ENCODE data around the gene PPP2R2B.
"Not testable (repeated sequence)": the region's sequence is repeated elsewhere in the genome, so short reads cannot be mapped to it uniquely, and the experiment has no call there.

Gene PPP2R2B

GRCh38 chr5:146620669-146621051, 257.9 kb downstream of the PPP2R2B start:
- no peaks in the 10 kb centered on the region for H3K36me3 ChIP-seq (ENCODE audit: control insufficient read depth, insufficient read depth, low read length)
- no peak for DNase-seq
- no peak overlapping the region for H3K4me3 ChIP-seq (ENCODE audit: low read length)

GRCh38 chr5:146620031-146620668, 258.4 kb downstream of the PPP2R2B start:
- H2BK15ac ChIP-seq (replicated peaks; ENCODE audit: low read depth) = no peak overlapping the region
- no peak overlapping the region for H3K23ac ChIP-seq (ENCODE audit: low read length)
- no peak overlapping the region for H3K18ac ChIP-seq (ENCODE audit: low read length)
- H4K5ac ChIP-seq (ENCODE audit: low read length) = no peak overlapping the region
- no peak overlapping the region for H3K56ac ChIP-seq (ENCODE audit: low read length)
- no peak overlapping the region for H2BK120ac ChIP-seq (ENCODE audit: low read depth, low read length)
- no peaks in the 10 kb centered on the region for H3K79me2 ChIP-seq (ENCODE audit: control insufficient read depth, insufficient read depth, low read length)
- WGBS (ENCODE audit: extremely low coverage, insufficient coverage, low lambda C conversion rate) = no CpG with 5 or more reads among the region's 10 CpGs
- H3K4ac ChIP-seq (ENCODE audit: low read depth, low read length) = no peak overlapping the region
- H2AK5ac ChIP-seq (ENCODE audit: low read length) = no peak overlapping the region
- no peak overlapping the region for H3K4me2 ChIP-seq (ENCODE audit: low read length)
- no peaks in the 10 kb centered on the region for H3K27me3 ChIP-seq (ENCODE audit: insufficient read depth, low read length, poor library complexity)
- no peak for DNase-seq
- no peaks in the 10 kb centered on the region for H3K79me1 ChIP-seq (ENCODE audit: low read length)
- H4K8ac ChIP-seq (ENCODE audit: low read depth, low read length) = no peak overlapping the region
- no peaks in the 10 kb centered on the region for H3K4me1 ChIP-seq (ENCODE audit: control insufficient read depth, low read depth, low read length)
- H3K4me3 ChIP-seq (ENCODE audit: low read length) = no peak overlapping the region
- H3K36me3 ChIP-seq (ENCODE audit: control insufficient read depth, insufficient read depth, low read length) = no peaks in the 10 kb centered on the region
- H2BK5ac ChIP-seq (ENCODE audit: low read length) = no peak overlapping the region
- no peak overlapping the region for H3K27ac ChIP-seq (ENCODE audit: low read depth, low read length)
- H3K9ac ChIP-seq (ENCODE audit: low read length) = no peak overlapping the region

More at GRCh38 chr5:146620669-146621051, 257.9 kb downstream of the PPP2R2B start:
- H3K79me2 ChIP-seq (ENCODE audit: control insufficient read depth, insufficient read depth, low read length) = no peaks in the 10 kb centered on the region
- no peak overlapping the region for H3K4ac ChIP-seq (ENCODE audit: low read depth, low read length)
- no peak overlapping the region for H3K4me2 ChIP-seq (ENCODE audit: low read length)
- no peak overlapping the region for H3K27ac ChIP-seq (ENCODE audit: low read depth, low read length)
- H3K27me3 ChIP-seq (ENCODE audit: insufficient read depth, low read length, poor library complexity) = no peaks in the 10 kb centered on the region
- no peak overlapping the region for H4K8ac ChIP-seq (ENCODE audit: low read depth, low read length)
- H3K23ac ChIP-seq (ENCODE audit: low read length) = no peak overlapping the region
- H2AK5ac ChIP-seq (ENCODE audit: low read length) = no peak overlapping the region
- WGBS (ENCODE audit: extremely low coverage, insufficient coverage, low lambda C conversion rate) = no CpG with 5 or more reads among the region's 5 CpGs
- H2BK120ac ChIP-seq (ENCODE audit: low read depth, low read length) = no peak overlapping the region
- no peak overlapping the region for H2BK15ac ChIP-seq (replicated peaks; ENCODE audit: low read depth)
- H2BK5ac ChIP-seq (ENCODE audit: low read length) = no peak overlapping the region
- H3K18ac ChIP-seq (ENCODE audit: low read length) = no peak overlapping the region
- no peaks in the 10 kb centered on the region for H3K79me1 ChIP-seq (ENCODE audit: low read length)
- H3K56ac ChIP-seq (ENCODE audit: low read length) = no peak overlapping the region
- no peaks in the 10 kb centered on the region for H3K4me1 ChIP-seq (ENCODE audit: control insufficient read depth, low read depth, low read length)
- no peak overlapping the region for H4K5ac ChIP-seq (ENCODE audit: low read length)
- no peak overlapping the region for H3K9ac ChIP-seq (ENCODE audit: low read length)

GRCh38 chr5:146618434-146618833, 260.1 kb downstream of the PPP2R2B start:
- H3K9ac ChIP-seq (ENCODE audit: low read length) = no peak overlapping the region
- WGBS (ENCODE audit: extremely low coverage, insufficient coverage, low lambda C conversion rate) = no CpG with 5 or more reads among the region's 6 CpGs

GRCh38 chr5:146609731-146610130, 268.8 kb downstream of the PPP2R2B start:
- not testable (repeated sequence) for H2AK5ac ChIP-seq (ENCODE audit: low read length); H3K79me2 ChIP-seq (ENCODE audit: control insufficient read depth, insufficient read depth, low read length); H3K4me2 ChIP-seq (ENCODE audit: low read length); H3K79me1 ChIP-seq (ENCODE audit: low read length); H3K56ac ChIP-seq (ENCODE audit: low read length); H2BK15ac ChIP-seq (replicated peaks; ENCODE audit: low read depth); H3K36me3 ChIP-seq (ENCODE audit: control insufficient read depth, insufficient read depth, low read length); H3K4me1 ChIP-seq (ENCODE audit: control insufficient read depth, low read depth, low read length); H4K8ac ChIP-seq (ENCODE audit: low read depth, low read length); H3K23ac ChIP-seq (ENCODE audit: low read length); H3K9ac ChIP-seq (ENCODE audit: low read length); H4K5ac ChIP-seq (ENCODE audit: low read length); H3K4ac ChIP-seq (ENCODE audit: low read depth, low read length); H3K27me3 ChIP-seq (ENCODE audit: insufficient read depth, low read length, poor library complexity); DNase-seq; H3K27ac ChIP-seq (ENCODE audit: low read depth, low read length); H3K18ac ChIP-seq (ENCODE audit: low read length); H3K4me3 ChIP-seq (ENCODE audit: low read length); H2BK5ac ChIP-seq (ENCODE audit: low read length); H2BK120ac ChIP-seq (ENCODE audit: low read depth, low read length)
- WGBS (ENCODE audit: extremely low coverage, insufficient coverage, low lambda C conversion rate) = no CpG with 5 or more reads among the region's 17 CpGs

More at GRCh38 chr5:146618434-146618833, 260.1 kb downstream of the PPP2R2B start:
- Histone ChIP-seq H3K79me1 (ENCODE audit: low read length) (no peaks in the 10 kb centered on the region), H3K18ac (ENCODE audit: low read length) (no peak overlapping the region), H3K36me3 (ENCODE audit: control insufficient read depth, insufficient read depth, low read length) (no peaks in the 10 kb centered on the region), H2AK5ac (ENCODE audit: low read length) (no peak overlapping the region), H3K4ac (ENCODE audit: low read depth, low read length) (no peak overlapping the region), H3K4me2 (ENCODE audit: low read length) (no peak overlapping the region), H3K79me2 (ENCODE audit: control insufficient read depth, insufficient read depth, low read length) (no peaks in the 10 kb centered on the region), H2BK120ac (ENCODE audit: low read depth, low read length) (no peak overlapping the region), H4K8ac (ENCODE audit: low read depth, low read length) (no peak overlapping the region), H2BK15ac (replicated peaks; ENCODE audit: low read depth) (no peak overlapping the region), H3K4me1 (ENCODE audit: control insufficient read depth, low read depth, low read length) (no peaks in the 10 kb centered on the region), H3K23ac (ENCODE audit: low read length) (no peak overlapping the region), H3K27ac (ENCODE audit: low read depth, low read length) (no peak overlapping the region), H3K56ac (ENCODE audit: low read length) (no peak overlapping the region), H4K5ac (ENCODE audit: low read length) (no peak overlapping the region), H3K27me3 (ENCODE audit: insufficient read depth, low read length, poor library complexity) (no peaks in the 10 kb centered on the region), H3K4me3 (ENCODE audit: low read length) (no peak overlapping the region), H2BK5ac (ENCODE audit: low read length) (no peak overlapping the region)
- DNase-seq = no peak

- Histone ChIP-seq H3K18ac (ENCODE audit: low read length) (no peak overlapping the region), H3K27me3 (ENCODE audit: insufficient read depth, low read length, poor library complexity) (no peaks in the 10 kb centered on the region), H3K4ac (ENCODE audit: low read depth, low read length) (no peak overlapping the region), H3K27ac (ENCODE audit: low read depth, low read length) (no peak overlapping the region), H3K56ac (ENCODE audit: low read length) (no peak overlapping the region), H3K79me1 (ENCODE audit: low read length) (no peaks in the 10 kb centered on the region), H2AK5ac (ENCODE audit: low read length) (no peak overlapping the region), H2BK15ac (replicated peaks; ENCODE audit: low read depth) (no peak overlapping the region), H4K5ac (ENCODE audit: low read length) (no peak overlapping the region), H3K9ac (ENCODE audit: low read length) (no peak overlapping the region), H3K4me2 (ENCODE audit: low read length) (no peak overlapping the region), H4K8ac (ENCODE audit: low read depth, low read length) (no peak overlapping the region), H3K23ac (ENCODE audit: low read length) (no peak overlapping the region), H3K79me2 (ENCODE audit: control insufficient read depth, insufficient read depth, low read length) (no peaks in the 10 kb centered on the region), H3K36me3 (ENCODE audit: control insufficient read depth, insufficient read depth, low read length) (no peaks in the 10 kb centered on the region), H2BK120ac (ENCODE audit: low read depth, low read length) (no peak overlapping the region), H3K4me1 (ENCODE audit: control insufficient read depth, low read depth, low read length) (no peaks in the 10 kb centered on the region), H3K4me3 (ENCODE audit: low read length) (no peak overlapping the region), H2BK5ac (ENCODE audit: low read length) (no peak overlapping the region)
- DNase-seq = no peak
Observed at GRCh38 chr5:146607659-146608332, 270.8 kb downstream of the PPP2R2B start.

- Histone ChIP-seq H3K4me1 (ENCODE audit: control insufficient read depth, low read depth, low read length) (no peaks in the 10 kb centered on the region), H3K27ac (ENCODE audit: low read depth, low read length) (no peak overlapping the region), H3K23ac (ENCODE audit: low read length) (no peak overlapping the region), H4K8ac (ENCODE audit: low read depth, low read length) (no peak overlapping the region), H2AK5ac (ENCODE audit: low read length) (no peak overlapping the region), H3K4ac (ENCODE audit: low read depth, low read length) (no peak overlapping the region), H3K79me1 (ENCODE audit: low read length) (no peaks in the 10 kb centered on the region), H3K18ac (ENCODE audit: low read length) (no peak overlapping the region), H2BK5ac (ENCODE audit: low read length) (no peak overlapping the region), H3K9ac (ENCODE audit: low read length) (no peak overlapping the region), H4K5ac (ENCODE audit: low read length) (no peak overlapping the region), H3K36me3 (ENCODE audit: control insufficient read depth, insufficient read depth, low read length) (no peaks in the 10 kb centered on the region), H3K27me3 (ENCODE audit: insufficient read depth, low read length, poor library complexity) (no peaks in the 10 kb centered on the region), H2BK120ac (ENCODE audit: low read depth, low read length) (no peak overlapping the region), H3K4me3 (ENCODE audit: low read length) (no peak overlapping the region), H3K4me2 (ENCODE audit: low read length) (no peak overlapping the region), H3K56ac (ENCODE audit: low read length) (no peak overlapping the region), H2BK15ac (replicated peaks; ENCODE audit: low read depth) (no peak overlapping the region), H3K79me2 (ENCODE audit: control insufficient read depth, insufficient read depth, low read length) (no peaks in the 10 kb centered on the region)
- no CpG with 5 or more reads among the region's 11 CpGs for WGBS (ENCODE audit: extremely low coverage, insufficient coverage, low lambda C conversion rate)
- DNase-seq = no peak
Observed at GRCh38 chr5:146606893-146607292, 271.7 kb downstream of the PPP2R2B start.

All from mesendoderm (in vitro differentiated cells).